ENCODE results near the gene SIRPD.

The SIRPD gene

DNA sequence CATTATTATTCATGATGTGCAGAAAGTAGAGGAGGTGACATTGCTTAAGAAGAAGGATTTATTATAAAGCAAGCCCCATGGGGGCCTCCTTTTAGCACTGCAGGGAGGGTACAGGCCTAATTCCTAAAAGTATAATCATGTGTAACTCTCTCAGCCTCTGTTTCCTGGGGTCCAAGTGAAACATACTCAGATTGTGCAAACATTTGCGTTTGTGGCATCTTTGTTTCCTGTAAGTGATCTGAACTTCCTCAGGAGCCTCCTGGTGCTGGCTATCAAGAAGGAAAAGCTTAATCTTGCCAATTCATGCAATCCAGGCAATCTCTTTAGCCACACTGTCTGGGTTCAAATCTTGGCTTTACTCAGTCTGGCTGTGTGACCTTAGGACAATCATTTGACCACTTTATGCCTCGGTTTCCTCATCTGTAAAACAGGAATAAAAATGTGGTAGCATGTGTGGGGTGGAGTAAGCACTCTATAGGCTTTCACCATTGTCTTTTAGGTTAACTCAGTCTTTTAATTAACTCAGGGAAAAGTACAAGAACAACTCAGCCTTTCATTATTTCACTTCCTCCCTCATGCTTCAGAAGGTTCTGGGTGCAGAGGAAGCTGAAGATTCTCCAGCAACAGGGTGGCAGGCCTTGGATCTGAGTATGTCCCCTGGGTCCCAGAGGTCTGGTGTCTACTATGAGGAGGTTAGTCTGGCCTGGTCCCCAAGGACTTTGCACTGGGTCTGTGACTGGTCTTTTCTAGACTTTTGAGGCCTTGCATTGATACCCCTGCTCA, 65.5 kb downstream of the SIRPD start:
- DNase-seq: no peak

DNA sequence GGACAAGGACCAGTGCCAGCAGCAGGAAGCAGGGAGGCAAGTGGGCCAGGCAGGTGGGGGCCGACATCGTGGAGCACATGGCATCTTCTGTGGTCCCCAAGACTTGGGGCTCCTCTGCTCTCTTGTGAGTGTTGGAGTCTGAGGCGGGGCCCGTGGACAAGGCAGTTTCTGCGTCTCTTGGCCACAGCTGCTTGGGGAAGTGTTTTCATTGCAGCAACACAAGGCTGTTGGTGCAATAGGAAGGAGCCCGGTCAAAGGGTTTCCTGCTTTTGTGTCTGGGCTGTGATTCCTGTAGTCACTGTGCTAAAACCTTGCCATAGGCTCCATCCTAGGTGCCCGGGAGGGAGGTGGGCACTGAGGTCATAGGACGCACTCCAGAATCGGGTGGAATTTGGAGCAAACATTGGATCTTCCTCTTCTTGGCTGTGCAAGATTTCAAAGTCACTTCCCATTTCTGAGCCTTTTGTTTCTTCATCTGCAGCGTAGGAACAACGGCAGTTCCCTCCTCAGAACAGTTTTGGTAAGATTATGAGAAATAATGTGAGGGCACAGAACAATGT, 66.1 kb downstream of the SIRPD start, which contains the start of gene SIRPB2:
TSS of gene SIRPB2 (minus strand) at position 140 of the 560 bp plus-strand sequence. CDS start at position 79, 61 bp downstream.
- no peak for DNase-seq

DNA sequence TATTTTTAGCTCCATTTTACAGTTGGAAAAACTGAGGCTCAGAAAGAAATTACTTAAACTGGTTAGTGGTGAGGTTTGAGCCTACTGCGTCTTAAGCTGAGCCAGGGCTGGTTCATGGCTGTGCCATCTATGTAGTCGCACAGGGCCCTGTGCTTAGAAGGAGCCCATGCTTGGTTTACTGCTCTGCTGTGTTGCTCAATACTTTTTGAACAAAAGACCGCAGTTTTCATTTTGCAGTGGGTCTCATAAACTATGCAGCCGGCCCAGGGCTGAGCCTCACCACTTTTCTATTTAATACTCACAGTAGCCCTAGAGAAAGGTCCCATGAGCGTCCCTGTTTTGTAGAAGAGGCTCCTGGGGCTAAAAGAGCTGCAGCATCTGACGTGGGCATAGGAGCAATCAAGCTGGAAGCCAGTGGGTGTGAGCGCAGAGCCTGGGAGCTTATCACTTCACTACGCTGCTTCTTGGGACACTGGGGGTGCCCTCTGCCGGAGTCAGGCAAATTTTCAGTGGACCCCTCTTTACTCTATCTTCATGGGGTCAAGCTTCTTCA, 66.8 kb downstream of the SIRPD start:
- no peak for DNase-seq

DNA sequence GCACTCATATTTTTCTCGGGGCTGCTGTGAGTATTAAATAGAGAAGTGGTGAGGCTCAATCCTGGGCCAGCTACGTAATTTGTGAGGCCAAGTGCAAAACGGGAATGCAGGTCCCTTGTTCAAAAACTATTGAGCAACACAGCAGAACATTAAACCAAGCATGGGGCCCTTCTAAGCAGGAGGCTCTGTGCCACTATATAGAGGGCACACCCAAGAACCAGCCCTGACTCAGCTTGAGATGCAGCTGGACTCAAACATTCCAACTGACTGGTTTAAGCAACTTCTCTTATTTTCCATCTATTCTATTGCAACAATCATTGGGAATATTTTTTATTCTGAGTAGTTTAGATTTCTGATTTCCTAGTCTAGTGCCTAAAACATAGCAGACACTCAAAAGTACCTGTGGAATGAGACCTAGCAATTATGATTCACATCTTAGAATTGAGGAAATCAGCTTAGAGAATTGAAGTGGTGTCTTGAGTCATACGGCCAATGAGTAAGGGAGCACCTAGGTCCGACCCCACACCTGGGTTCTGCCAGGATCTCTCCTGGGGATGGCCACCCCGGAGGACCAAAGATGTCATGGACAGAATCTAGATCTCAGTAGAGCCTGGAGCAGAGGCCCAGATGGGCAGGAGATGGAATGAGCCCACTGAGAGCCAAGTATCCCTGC, 67.6 kb downstream of the SIRPD start:
- DNase-seq: no peak

DNA sequence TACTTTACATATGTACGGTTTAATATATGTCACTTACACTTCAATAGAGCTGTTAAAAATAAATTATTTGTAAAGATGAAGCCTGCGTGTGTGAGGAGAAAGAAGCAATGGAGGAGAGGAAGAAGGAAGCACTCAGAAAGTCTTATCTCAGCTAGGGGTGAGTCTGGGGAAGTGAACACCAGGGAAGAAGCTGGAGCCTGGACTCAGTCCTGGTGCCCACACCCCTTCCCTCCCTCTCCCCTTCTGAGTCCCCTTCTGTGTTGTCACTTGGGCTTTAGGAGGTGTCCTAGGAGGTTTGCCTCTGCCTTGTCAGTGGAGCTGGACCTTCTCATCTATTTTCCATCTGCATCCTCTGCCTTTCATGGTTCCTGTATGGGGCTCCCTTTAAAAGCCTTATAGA, 68.2 kb downstream of the SIRPD start:
- DNase-seq: no peak

DNA sequence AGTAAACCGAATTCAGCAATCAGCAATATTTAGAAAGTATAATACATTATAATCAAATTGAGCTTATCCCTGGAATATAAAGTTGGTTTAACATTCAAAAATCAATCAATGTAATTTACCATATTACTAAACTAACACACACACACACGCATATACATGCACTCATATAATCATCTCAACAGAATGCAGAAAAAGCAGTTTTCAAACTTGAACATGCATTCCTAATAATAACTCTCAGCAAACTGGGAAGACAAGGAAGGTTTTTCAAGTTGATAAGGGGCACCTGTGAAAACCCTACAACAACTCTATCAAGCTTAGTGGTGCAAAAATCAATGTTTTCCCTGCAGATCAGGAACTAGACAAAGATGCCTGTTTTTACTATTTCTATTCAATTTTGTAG, 70.9 kb downstream of the SIRPD start:
- DNase-seq: no peak

DNA sequence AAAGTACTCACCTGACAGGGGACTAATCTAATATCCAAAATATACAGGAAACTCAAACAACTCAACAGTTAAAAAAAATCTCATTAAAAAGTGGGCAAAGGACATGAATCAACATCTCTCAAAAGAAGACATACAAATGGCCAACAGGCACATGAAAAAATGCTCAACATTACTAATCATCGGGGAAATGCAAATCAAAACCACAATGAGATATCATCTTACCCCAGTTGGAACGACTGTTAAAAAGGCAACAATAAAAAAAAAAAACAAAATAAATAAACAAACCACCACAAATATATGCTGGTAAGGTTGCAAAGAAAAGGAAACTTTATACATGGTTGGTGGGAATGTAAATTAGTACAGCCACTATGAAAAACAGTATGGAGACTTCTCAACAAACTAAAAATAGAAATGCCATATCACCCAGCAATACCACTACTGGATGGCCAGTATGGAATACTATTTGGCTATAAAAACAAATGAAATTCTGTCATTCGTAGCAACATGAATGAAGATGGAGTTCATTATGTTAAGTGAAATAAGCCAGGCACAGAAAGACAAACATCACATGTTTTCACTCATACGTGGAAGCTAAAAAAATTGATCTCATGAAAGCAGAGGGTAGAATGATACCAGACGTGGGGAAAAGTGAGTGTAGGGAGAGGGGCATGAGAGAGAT, 72.9 kb downstream of the SIRPD start:
- DNase-seq: no peak
